DOHH2 (cell line): ENCODE results near the gene RRP8.

Source experiments
- H3F3A ChIP-seq: fragments of 200-600 bp; sonication (generic), shearing (Covaris generic); 2 replicates; pipeline ENCODE4 v1.6.0; 2016; ENCODE audit warnings: antibody characterized with exemption, mild to moderate bottlenecking; ENCODE audit not compliant: control insufficient read depth, insufficient read depth
- H3K27ac ChIP-seq: fragments of 200-600 bp; sonication (generic); 2 replicates; pipeline ENCODE4 v1.5.1; 2014; ENCODE audit warnings: low read depth, mild to moderate bottlenecking, low read length, moderate library complexity
- H3K27me3 ChIP-seq: fragments of 200-600 bp; sonication (generic); 2 replicates; pipeline ENCODE4 v1.6.1; 2014; ENCODE audit warnings: mild to moderate bottlenecking, low read length, mixed read lengths; ENCODE audit not compliant: control insufficient read depth
- H3K36me3 ChIP-seq: fragments of 200-600 bp; sonication (generic); 2 replicates; pipeline ENCODE4 v1.6.1; 2014; ENCODE audit warnings: mild to moderate bottlenecking, low read length, moderate library complexity, mixed read lengths; ENCODE audit not compliant: control insufficient read depth
- H3K4me1 ChIP-seq: fragments of 200-600 bp; sonication (generic); 2 replicates; pipeline ENCODE4 v1.6.1; 2014; ENCODE audit warnings: mild to moderate bottlenecking, low read length, mixed read lengths; ENCODE audit not compliant: control insufficient read depth
- H3K4me2 ChIP-seq: fragments of 200-600 bp; sonication (generic); 2 replicates; pipeline ENCODE4 v1.6.0; 2014; ENCODE audit warnings: mild to moderate bottlenecking, low read length, moderate library complexity
- H3K4me3 ChIP-seq: fragments of 200-600 bp; sonication (generic); 2 replicates; pipeline ENCODE4 v1.5.1; 2014; ENCODE audit warnings: mild to moderate bottlenecking, low read length, mixed read lengths
- H3K79me2 ChIP-seq: fragments of 200-600 bp; sonication (generic); 2 replicates; pipeline ENCODE4 v1.6.1; 2014; ENCODE audit warnings: mild to moderate bottlenecking, low read length, mixed read lengths; ENCODE audit not compliant: control insufficient read depth
- H3K9me2 ChIP-seq: fragments of 200-600 bp; sonication (generic); replicated peaks from 2 replicates; pipeline ENCODE4 v1.6.1; 2014; ENCODE audit warnings: mild to moderate bottlenecking, low read length, mixed read lengths; ENCODE audit not compliant: control insufficient read depth
- H3K9me3 ChIP-seq: fragments of 200-600 bp; sonication (generic); 2 replicates; pipeline ENCODE4 v1.6.1; 2014; ENCODE audit warnings: antibody characterized with exemption, low read length, mixed read lengths; ENCODE audit not compliant: control insufficient read depth, insufficient read depth
- H4K20me1 ChIP-seq: fragments of 200-600 bp; sonication (generic); 2 replicates; pipeline ENCODE4 v1.6.0; 2014; ENCODE audit warnings: low read depth, mild to moderate bottlenecking, antibody characterized with exemption, low read length, moderate library complexity; ENCODE audit not compliant: control insufficient read depth, insufficient read depth
- CTCF ChIP-seq: fragments of 200-600 bp; sonication (generic); IDR thresholded peaks from one replicate; pipeline ENCODE4 v1.5.1; 2014; ENCODE audit warnings: antibody characterized with exemption, mild to moderate bottlenecking, low read depth, low read length; ENCODE audit not compliant: poor library complexity, severe bottlenecking
- EZH2phosphoT487 ChIP-seq: fragments of 200-600 bp; sonication (generic); IDR thresholded peaks from 2 replicates; pipeline ENCODE4 v1.6.1; 2017; ENCODE audit warnings: borderline replicate concordance, mild to moderate bottlenecking, antibody characterized with exemption, low read length, moderate library complexity, mixed read lengths

The RRP8 gene

DNA sequence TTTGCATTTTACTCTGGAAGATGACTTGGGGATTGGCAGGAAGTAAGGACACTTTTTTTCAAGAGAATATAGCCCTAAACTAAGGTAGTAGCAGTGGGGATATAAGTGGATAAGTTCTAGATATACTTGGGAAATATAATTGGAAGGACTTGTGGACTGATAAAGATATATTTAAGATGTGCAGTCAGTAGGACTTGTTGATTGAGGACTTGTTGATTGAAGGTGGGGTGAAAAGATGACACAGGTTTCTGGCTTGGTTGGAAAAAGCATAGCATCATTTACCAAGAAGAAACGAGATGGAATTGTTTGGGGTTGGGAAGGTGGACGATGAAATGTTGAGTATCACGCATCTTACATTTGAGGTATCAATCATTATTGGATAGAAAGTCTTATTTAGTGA lies 10.1 kb upstream of the RRP8 start:
- H3F3A ChIP-seq, result peaks cover 5% of the 10 kb centered on the region; the same call in 1 of the 2 replicates
- H3K9me2 ChIP-seq, result no peaks in the 10 kb centered on the region
- H3K4me3 ChIP-seq, result no peak overlapping the region; the same call in 1 of the 2 replicates
- H3K27ac ChIP-seq, result no peak overlapping the region
- no peaks in the 10 kb centered on the region for H3K9me3 ChIP-seq
- peaks cover 33% of the 10 kb centered on the region for H3K36me3 ChIP-seq
- H3K4me1 ChIP-seq, result peaks cover 30% of the 10 kb centered on the region
- peak overlapping the region; percentile 97; the same call in 1 of the 2 replicates for H3K4me2 ChIP-seq
- no peaks in the 10 kb centered on the region for H4K20me1 ChIP-seq
- TF ChIP-seq EZH2phosphoT487, result no peak
- TF ChIP-seq CTCF, result no peak
- peaks cover 17% of the 10 kb centered on the region for H3K79me2 ChIP-seq
- no peaks in the 10 kb centered on the region for H3K27me3 ChIP-seq

GRCh38 chr11:6612213-6613041 lies 9.0 kb upstream of the RRP8 start, which contains the start of gene TAF10:
Gene TAF10 (minus strand): TSS chr11:6612216. CDS start chr11:6612189, 27 bp downstream.
- peaks cover 28% of the 10 kb centered on the region for H3K4me1 ChIP-seq
- H3K27ac ChIP-seq, result peak within 1 kb of the TSS; percentile 91
- peaks cover 44% of the 10 kb centered on the region for H3K36me3 ChIP-seq
- H3K4me3 ChIP-seq, result peak within 1 kb of the TSS; percentile 92
- H3K27me3 ChIP-seq, result no peaks in the 10 kb centered on the region
- H3K9me3 ChIP-seq, result no peaks in the 10 kb centered on the region
- H3K79me2 ChIP-seq, result peaks cover 19% of the 10 kb centered on the region
- peak within 1 kb of the TSS; percentile 97 for H3K4me2 ChIP-seq
- no peak for TF ChIP-seq EZH2phosphoT487
- TF ChIP-seq CTCF, result peak; percentile 86
- peaks cover 6% of the 10 kb centered on the region; the same call in 1 of the 2 replicates for H3F3A ChIP-seq
- H3K9me2 ChIP-seq, result no peaks in the 10 kb centered on the region
- H4K20me1 ChIP-seq, result no peaks in the 10 kb centered on the region

DNA sequence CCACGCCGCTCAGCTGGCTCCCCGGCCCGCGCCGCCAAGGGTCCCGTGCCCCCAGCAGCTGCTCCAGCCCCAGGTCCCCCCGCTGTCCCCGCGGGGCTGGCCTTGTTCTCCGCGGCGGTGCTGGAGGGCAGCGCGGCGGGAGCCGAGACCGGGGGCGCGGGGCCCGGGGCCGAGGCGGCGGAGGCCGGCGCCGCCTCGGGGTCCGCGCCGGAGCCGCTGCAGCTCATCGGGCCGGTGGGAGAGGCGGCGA lies 8.5 kb upstream of the RRP8 start:
- Histone ChIP-seq H3K4me2 (peak overlapping the region; percentile 86), H3F3A (peaks cover 10% of the 10 kb centered on the region; the same call in 1 of the 2 replicates), H3K9me2 (no peaks in the 10 kb centered on the region), H3K4me3 (peak overlapping the region; percentile 92), H3K79me2 (peaks cover 22% of the 10 kb centered on the region), H3K36me3 (peaks cover 47% of the 10 kb centered on the region), H3K27ac (peak overlapping the region; percentile 91; the same call in 1 of the 2 replicates), H3K27me3 (no peaks in the 10 kb centered on the region), H3K4me1 (peaks cover 33% of the 10 kb centered on the region), H3K9me3 (no peaks in the 10 kb centered on the region), H4K20me1 (no peaks in the 10 kb centered on the region)
- TF ChIP-seq EZH2phosphoT487 (no peak), CTCF (no peak)
